HG03066 (cell line): Measurements from ENCODE around the gene EMCN.
"Not testable (repeated sequence)": the region's sequence is repeated elsewhere in the genome, so short reads cannot be mapped to it uniquely, and the experiment has no call there.

Source experiments
- ATAC-seq: cut with Tn5 transposase; IDR thresholded peaks from one replicate; pipeline ENCODE4 v1.9.1; 2021; ENCODE audit warnings: low read depth; ENCODE audit not compliant: unreplicated experiment

The EMCN gene

GRCh38 chr4:100391863-100392262, 126.0 kb downstream of the EMCN start:
- no peak for ATAC-seq

GRCh38 chr4:100391086-100391485, 126.7 kb downstream of the EMCN start:
- ATAC-seq, result no peak

- ATAC-seq, result no peak
Measured at GRCh38 chr4:100386270-100386669, 131.6 kb downstream of the EMCN start.

GRCh38 chr4:100380401-100380800, 137.4 kb downstream of the EMCN start:
- ATAC-seq, result not testable (repeated sequence)

- ATAC-seq, result no peak
Measured at GRCh38 chr4:100379583-100380105, 138.2 kb downstream of the EMCN start.

GRCh38 chr4:100372432-100372831, 145.4 kb downstream of the EMCN start:
- no peak for ATAC-seq

- ATAC-seq, result no peak
Measured at GRCh38 chr4:100369871-100370270, 148.0 kb downstream of the EMCN start.

GRCh38 chr4:100367451-100367850, 150.4 kb downstream of the EMCN start:
- ATAC-seq, result no peak

- ATAC-seq, result no peak
Measured at GRCh38 chr4:100366213-100366612, 151.6 kb downstream of the EMCN start.

GRCh38 chr4:100362366-100362765, 155.5 kb downstream of the EMCN start:
- no peak for ATAC-seq

GRCh38 chr4:100361336-100361735, 156.5 kb downstream of the EMCN start:
- ATAC-seq, result no peak

- no peak for ATAC-seq
Measured at GRCh38 chr4:100360211-100360610, 157.6 kb downstream of the EMCN start.

- no peak for ATAC-seq
Measured at GRCh38 chr4:100359441-100359840, 158.4 kb downstream of the EMCN start.

- no peak for ATAC-seq
Measured at GRCh38 chr4:100357542-100357941, 160.3 kb downstream of the EMCN start.

GRCh38 chr4:100356172-100356571, 161.7 kb downstream of the EMCN start:
- no peak for ATAC-seq

- ATAC-seq, result not testable (repeated sequence)
Measured at GRCh38 chr4:100352352-100352751, 165.5 kb downstream of the EMCN start.

- ATAC-seq, result no peak
Measured at GRCh38 chr4:100348473-100348872, 169.3 kb downstream of the EMCN start.

GRCh38 chr4:100347241-100347640, 170.6 kb downstream of the EMCN start:
- no peak for ATAC-seq

GRCh38 chr4:100345585-100345984, 172.2 kb downstream of the EMCN start:
- no peak for ATAC-seq
